B cell (primary cell): Measurements from ENCODE around the gene NCOA5. TPM values are rescaled to one million over a fixed set of nuclear protein-coding genes. Genes with fewer than 3 reads are reported as not detected.

Experiments
- ATAC-seq: fragments of 200-7000 bp; cut with Tn5 transposase; one replicate; pipeline ENCODE4 v1.10.0; 2021; ENCODE audit warnings: low read depth, mild to moderate bottlenecking, moderate number of reproducible peaks, moderate library complexity
- CTCF ChIA-PET: fragments of 350-600 bp; sonication (Branson Sonifier 250); formaldehyde crosslinking; loops from one replicate; lab custom pipeline; 2021; ENCODE audit warnings: antibody characterized with exemption, inconsistent platforms; lab: Charles Lee
- POLR2A ChIA-PET: fragments of 350-600 bp; sonication (Branson Sonifier 250); formaldehyde crosslinking; loops from one replicate; lab custom pipeline; 2021; ENCODE audit warnings: antibody characterized with exemption; lab: Charles Lee
- DNase-seq: peaks from one replicate; pipeline ENCODE4 v3.0.0; 2013
- H2AFZ ChIP-seq: 2 replicates; pipeline ENCODE4 v1.6.1; 2012; ENCODE audit warnings: mild to moderate bottlenecking, low read depth, low read length; ENCODE audit not compliant: insufficient read depth, poor library complexity, severe bottlenecking
- H3K27ac ChIP-seq, 2 donors: 1 replicate in 1 of 2; 2 replicates in 1 of 2; pipeline ENCODE4 v1.5.1; 2012 to 2013; ENCODE audit warnings: low read length in 2 of 2, mild to moderate bottlenecking in 2 of 2, moderate library complexity in 1 of 2
- H3K27me3 ChIP-seq, 4 experiments: fragments of 200-600 bp in 1 of 4; sonication (generic) in 1 of 4; replicated peaks in 1 of 4; 1 replicate in 2 of 4; 2 replicates in 2 of 4; pipeline versions ENCODE4 v1.6.1 to v1.7.0; 2013 to 2016; ENCODE audit warnings: low read length in 3 of 4, mild to moderate bottlenecking in 2 of 4, mixed read lengths in 1 of 4, moderate library complexity in 1 of 4; ENCODE audit not compliant: insufficient read depth in 4 of 4, control insufficient read depth in 3 of 4; ENCODE audit errors: control extremely low read depth in 1 of 4
- H3K36me3 ChIP-seq, 2 experiments: replicated peaks in 1 of 2; 1 replicate in 1 of 2; 2 replicates in 1 of 2; pipeline versions ENCODE4 v1.6.1 to v1.7.1; 2013; ENCODE audit warnings: low read length in 1 of 2; ENCODE audit not compliant: insufficient read depth in 2 of 2, control insufficient read depth in 1 of 2; ENCODE audit errors: control extremely low read depth in 1 of 2, extremely low read depth in 1 of 2
- H3K4me1 ChIP-seq, 2 donors: fragments of 200-600 bp in 1 of 2; sonication (generic) in 1 of 2; 1 replicate in 1 of 2; 2 replicates in 1 of 2; pipeline versions ENCODE4 v1.5.1 to v1.6.1; 2013 to 2017; ENCODE audit warnings: low read length in 2 of 2; ENCODE audit not compliant: control insufficient read depth in 2 of 2, insufficient read depth in 2 of 2
- H3K4me2 ChIP-seq: replicated peaks from 2 replicates; pipeline ENCODE3; 2012; ENCODE audit warnings: mild to moderate bottlenecking, low read depth, low read length; ENCODE audit not compliant: poor library complexity, severe bottlenecking
- H3K4me3 ChIP-seq, 5 experiments: fragments of 200-600 bp in 1 of 5; sonication (generic) in 1 of 5; 1 replicate in 3 of 5; 2 replicates in 2 of 5; pipeline versions ENCODE4 v1.5.1 to v1.7.0; 2011 to 2016; ENCODE audit warnings: low read length in 4 of 5, mild to moderate bottlenecking in 4 of 5, low read depth in 2 of 5, control low read depth in 1 of 5, moderate library complexity in 1 of 5; ENCODE audit not compliant: insufficient read depth in 1 of 5; ENCODE audit errors: control extremely low read depth in 1 of 5, extremely low read depth in 1 of 5
- H3K79me2 ChIP-seq: fragments of 200-600 bp; sonication (generic); one replicate; pipeline ENCODE4 v1.6.0; 2016; ENCODE audit warnings: low read length; ENCODE audit not compliant: control insufficient read depth, insufficient read depth
- H3K9ac ChIP-seq: fragments of 200-600 bp; sonication (generic); 2 replicates; pipeline ENCODE4 v1.6.1; 2017; ENCODE audit warnings: mild to moderate bottlenecking, low read length, moderate library complexity
- H3K9me3 ChIP-seq, 3 donors: one replicate each; pipeline versions ENCODE4 v1.6.1 to v1.7.1; 2013; ENCODE audit warnings: low read length in 2 of 3; ENCODE audit not compliant: control insufficient read depth in 2 of 3, insufficient read depth in 1 of 3; ENCODE audit errors: control extremely low read depth in 1 of 3
- H4K20me1 ChIP-seq: 2 replicates; pipeline ENCODE4 v1.6.0; 2012; ENCODE audit warnings: mild to moderate bottlenecking, low read length; ENCODE audit not compliant: insufficient read depth, control insufficient read depth, poor library complexity, severe bottlenecking
- H3K27ac Mint-ChIP-seq: one replicate; pipeline ENCODE4 v1.8.0; 2021; ENCODE audit warnings: mixed read lengths
- H3K27me3 Mint-ChIP-seq: one replicate; pipeline ENCODE4 v1.8.0; 2021; ENCODE audit warnings: mixed read lengths
- H3K4me1 Mint-ChIP-seq: one replicate; pipeline ENCODE4 v1.8.0; 2021; ENCODE audit warnings: mixed read lengths
- H3K4me3 Mint-ChIP-seq: one replicate; pipeline ENCODE4 v1.8.0; 2021; ENCODE audit warnings: mixed read lengths
- H3K9me3 Mint-ChIP-seq: one replicate; pipeline ENCODE4 v1.8.0; 2022; ENCODE audit warnings: mixed read lengths; ENCODE audit not compliant: insufficient read depth
- EZH2 ChIP-seq: IDR thresholded peaks from 2 replicates; pipeline ENCODE4 v1.6.1; 2012; ENCODE audit warnings: borderline replicate concordance, low read depth, mild to moderate bottlenecking, moderate library complexity, low read length; ENCODE audit not compliant: insufficient read depth, poor library complexity, severe bottlenecking
- WGBS: methylation state at CpG from one replicate; pipeline ENCODE4 v1.1.5; 2013; ENCODE audit warnings: missing lambda C conversion rate; ENCODE audit not compliant: insufficient coverage; 5-methylcytosine and 5-hydroxymethylcytosine counted together
- intact Hi-C: fragments of 100-400 bp; cut with micrococcal nuclease; formaldehyde crosslinking; loops from one replicate; pipeline ENCODE4 v1.10.0; 2022
- polyA plus RNA-seq: library from polyadenylated mRNA; depleted of rRNA; stranded (reverse); fragments of >200 nt; gene quantifications from 2 replicates; pipeline ENCODE4 v1.2.3, GENCODE V29; 2012
- total RNA-seq, 2 donors: library from RNA; stranded (reverse); fragments of 120-200 nt in 1 of 2; gene quantifications; 1 replicate in 1 of 2; 2 replicates in 1 of 2; pipeline versions ENCODE4 v1.2.3 to v1.2.4, GENCODE V29; 2013 to 2022
- TF ChIP-seq, protein P1 (sequence below): fragments of 200-600 bp; IDR thresholded peaks from one replicate; pipeline ENCODE4 v1.8.0; 2022; ENCODE audit warnings: antibody characterized with exemption, mild to moderate bottlenecking

NCOA5 gene
- total and polyA plus RNA-seq, 2 donors (not counting 1 experiment from before 2014, with no cell fraction given): 26.0 to 41.6 TPM

DNA sequence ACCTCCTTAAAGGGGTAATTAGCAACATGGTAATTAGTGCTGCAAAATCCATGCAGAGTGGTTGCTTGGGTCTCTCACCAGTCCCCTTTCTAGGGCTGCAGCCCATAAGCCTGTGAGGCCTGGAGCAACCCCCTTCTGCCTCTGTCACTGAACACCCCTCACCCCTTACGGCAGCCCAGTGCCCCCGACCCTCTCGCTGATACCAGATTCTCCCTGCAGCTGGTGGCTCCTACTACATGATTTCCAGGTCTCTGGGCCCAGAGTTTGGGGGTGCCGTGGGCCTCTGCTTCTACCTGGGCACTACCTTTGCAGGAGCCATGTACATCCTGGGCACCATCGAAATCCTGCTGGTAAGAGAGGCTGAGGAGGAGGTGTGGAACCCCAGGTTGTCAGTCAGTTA lies 52.7 kb downstream of the NCOA5 start:
- H3K9me3 Mint-ChIP-seq: no peaks in the 10 kb centered on the region
- no peak overlapping the region for H3K4me3 ChIP-seq
- no peak for TF ChIP-seq EZH2
- TF ChIP-seq, protein P1, sequence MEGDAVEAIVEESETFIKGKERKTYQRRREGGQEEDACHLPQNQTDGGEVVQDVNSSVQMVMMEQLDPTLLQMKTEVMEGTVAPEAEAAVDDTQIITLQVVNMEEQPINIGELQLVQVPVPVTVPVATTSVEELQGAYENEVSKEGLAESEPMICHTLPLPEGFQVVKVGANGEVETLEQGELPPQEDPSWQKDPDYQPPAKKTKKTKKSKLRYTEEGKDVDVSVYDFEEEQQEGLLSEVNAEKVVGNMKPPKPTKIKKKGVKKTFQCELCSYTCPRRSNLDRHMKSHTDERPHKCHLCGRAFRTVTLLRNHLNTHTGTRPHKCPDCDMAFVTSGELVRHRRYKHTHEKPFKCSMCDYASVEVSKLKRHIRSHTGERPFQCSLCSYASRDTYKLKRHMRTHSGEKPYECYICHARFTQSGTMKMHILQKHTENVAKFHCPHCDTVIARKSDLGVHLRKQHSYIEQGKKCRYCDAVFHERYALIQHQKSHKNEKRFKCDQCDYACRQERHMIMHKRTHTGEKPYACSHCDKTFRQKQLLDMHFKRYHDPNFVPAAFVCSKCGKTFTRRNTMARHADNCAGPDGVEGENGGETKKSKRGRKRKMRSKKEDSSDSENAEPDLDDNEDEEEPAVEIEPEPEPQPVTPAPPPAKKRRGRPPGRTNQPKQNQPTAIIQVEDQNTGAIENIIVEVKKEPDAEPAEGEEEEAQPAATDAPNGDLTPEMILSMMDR: no peak
- no peak for DNase-seq
- H3K27me3 Mint-ChIP-seq: peaks cover 64% of the 10 kb centered on the region
- peaks cover 0 to 61% (median 22%) of the 10 kb centered on the region in 4 experiments for H3K27me3 ChIP-seq
- ATAC-seq: no peak
- intact Hi-C loops: no loop called here
- no peaks in the 10 kb centered on the region for H4K20me1 ChIP-seq
- H3K36me3 ChIP-seq: no peaks in the 10 kb centered on the region
- no peak overlapping the region for H3K27ac Mint-ChIP-seq
- no peaks in the 10 kb centered on the region for H3K4me1 Mint-ChIP-seq
- no peak overlapping the region for H3K9ac ChIP-seq
- WGBS: 75% methylated on average over 5 of the region's 5 CpGs
- no peaks in the 10 kb centered on the region for H3K4me1 ChIP-seq
- H3K27ac ChIP-seq: no peak overlapping the region
- H3K4me2 ChIP-seq: no peak overlapping the region
- CTCF ChIA-PET: interaction anchor here (1.3 kb wide), 1 partner anchor 8 kb away, joined by 3 read pairs; the partner anchor contains the start of gene SLC12A5
- no peak overlapping the region for H3K4me3 Mint-ChIP-seq
- POLR2A ChIA-PET: no interaction called here
- peaks cover 0 to 11% (median 0%) of the 10 kb centered on the region in 3 donors for H3K9me3 ChIP-seq
- H3K79me2 ChIP-seq: no peaks in the 10 kb centered on the region
- no peak overlapping the region for H2AFZ ChIP-seq

DNA sequence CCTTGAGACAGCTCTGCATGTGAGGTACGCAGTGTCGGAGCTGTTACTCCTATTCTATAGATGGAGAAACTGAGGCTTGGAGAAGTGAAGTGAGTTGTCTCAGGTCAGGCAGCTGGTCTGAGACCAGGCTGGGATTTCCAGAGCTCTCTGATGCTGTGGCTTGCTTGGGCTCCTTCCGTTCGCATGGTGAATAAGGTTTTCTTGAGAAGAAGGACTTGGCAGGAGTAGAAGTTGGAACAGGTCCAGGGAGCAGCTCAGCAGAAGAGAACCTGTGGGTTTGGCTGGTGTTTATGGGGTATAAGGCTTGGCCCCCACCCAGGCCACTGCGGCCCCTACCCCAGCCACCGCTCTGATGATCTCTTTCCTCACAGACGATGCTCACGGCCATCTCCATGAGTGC lies 53.4 kb downstream of the NCOA5 start:
- no peaks in the 10 kb centered on the region for H3K9me3 Mint-ChIP-seq
- no peak overlapping the region for H3K27ac Mint-ChIP-seq

More for the DNA sequence above, 53.4 kb downstream of the NCOA5 start:
- H3K79me2 ChIP-seq: no peaks in the 10 kb centered on the region
- Mint-ChIP-seq H3K4me1 (no peaks in the 10 kb centered on the region), H3K4me3 (no peak overlapping the region), H3K27me3 (peaks cover 57% of the 10 kb centered on the region)
- H3K4me2 ChIP-seq: no peak overlapping the region
- H3K4me1 ChIP-seq: peaks cover 0 to 4% of the 10 kb centered on the region in 2 donors
- ATAC-seq: no peak
- WGBS: 97% methylated on average over 4 of the region's 8 CpGs
- TF ChIP-seq EZH2: no peak
- TF ChIP-seq, protein P1: no peak
- peaks cover 0 to 9% (median 0%) of the 10 kb centered on the region in 3 donors for H3K9me3 ChIP-seq
- POLR2A ChIA-PET: no interaction called here
- H3K36me3 ChIP-seq: no peaks in the 10 kb centered on the region
- H3K9ac ChIP-seq: no peak overlapping the region
- no peak overlapping the region for H3K4me3 ChIP-seq
- peaks cover 0 to 61% (median 23%) of the 10 kb centered on the region in 4 experiments for H3K27me3 ChIP-seq
- no peak overlapping the region for H3K27ac ChIP-seq
- H4K20me1 ChIP-seq: no peaks in the 10 kb centered on the region
- no peak overlapping the region for H2AFZ ChIP-seq
- intact Hi-C loops: no loop called here
- no peak for DNase-seq
- CTCF ChIA-PET: no interaction called here
